ENCODE measurements around the gene B4GALNT4.
"Not testable (repeated sequence)": the region's sequence is repeated elsewhere in the genome, so short reads cannot be mapped to it uniquely, and the experiment has no call there.

DNA sequence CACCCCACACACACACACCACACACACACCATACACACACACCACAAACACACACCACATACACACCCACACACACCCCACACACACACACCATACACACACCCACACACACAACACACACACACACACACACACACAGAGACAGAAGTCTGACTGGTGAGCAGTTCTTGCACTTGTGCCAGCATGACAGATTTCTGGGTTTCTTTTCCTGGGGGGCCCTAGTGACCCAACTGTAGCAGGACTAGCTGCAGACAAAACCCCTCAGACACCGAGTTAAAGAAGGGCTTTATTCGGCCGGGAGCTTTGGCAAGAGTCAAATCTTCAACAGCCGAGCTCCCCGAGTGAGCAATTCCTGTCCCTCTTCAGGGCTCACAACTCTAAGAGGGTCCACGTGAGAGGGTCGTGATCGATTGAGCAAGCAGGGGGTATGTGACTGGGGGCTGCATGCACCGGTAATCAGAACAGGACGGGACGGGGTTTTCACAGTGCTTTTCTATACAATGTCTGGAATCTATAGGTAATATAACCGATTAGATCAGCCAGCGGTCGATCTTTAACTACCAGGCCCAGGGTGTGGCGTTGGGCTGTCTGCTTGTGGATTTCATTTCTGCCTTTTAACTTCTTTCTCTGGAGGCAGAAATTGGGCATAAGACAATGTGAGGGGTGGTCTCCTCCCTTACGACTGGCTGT lies 19.1 kb upstream of the B4GALNT4 start:
- not testable (repeated sequence) for TF ChIP-seq POLR2AphosphoS5, POLR2A (IDR thresholded peaks at IDR 0.05; ENCODE audit: low read depth, low read length)
